Adrenal gland (tissue), 12 donors: ENCODE data around the gene HOXB1. TPM values are rescaled to one million over a fixed set of nuclear protein-coding genes. Genes with fewer than 3 reads are reported as not detected.

Experiments
- DNase-seq, 7 donors: peaks; one replicate each; pipeline ENCODE4 v3.0.0-alpha.2; 2019 to 2020
- H3K27ac ChIP-seq, 5 donors: fragments of 200-600 bp; sonication (generic) in 4 of 5; 1 replicate in 3 of 5; 2 replicates in 2 of 5; pipeline versions ENCODE4 v1.5.1 to v1.8.0; 2016 to 2020; ENCODE audit warnings: mild to moderate bottlenecking in 1 of 5
- H3K27me3 ChIP-seq: fragments of 200-600 bp; 2 replicates; pipeline ENCODE4 v1.8.0; 2021
- H3K36me3 ChIP-seq, 2 donors: fragments of 200-600 bp; replicated peaks in 1 of 2; 1 replicate in 1 of 2; 2 replicates in 1 of 2; pipeline versions ENCODE4 v1.5.1 to v1.8.0; 2018 to 2022
- H3K4me1 ChIP-seq, 2 donors: fragments of 200-600 bp; replicated peaks in 1 of 2; 1 replicate in 1 of 2; 2 replicates in 1 of 2; pipeline versions ENCODE4 v1.5.1 to v1.8.0; 2018 to 2021
- H3K4me3 ChIP-seq, 4 donors: fragments of 200-600 bp; sonication (generic) in 3 of 4; one replicate each; pipeline ENCODE4 v1.5.1; 2016 to 2018
- H3K9me3 ChIP-seq, 3 donors: fragments of 200-600 bp; sonication (generic) in 1 of 3; replicated peaks in 1 of 3; 1 replicate in 2 of 3; 2 replicates in 1 of 3; pipeline versions ENCODE4 v1.5.1 to v1.8.0; 2016 to 2021
- CTCF ChIP-seq, 6 experiments: fragments of 450-650 bp in 4 of 6; fragments of 200-600 bp in 2 of 6; sonication (generic) in 1 of 6; IDR thresholded peaks; 1 replicate in 5 of 6; 2 replicates in 1 of 6; pipeline versions ENCODE4 v1.5.1 to v1.8.0; 2016 to 2021; ENCODE audit warnings: antibody characterized with exemption in 6 of 6, mild to moderate bottlenecking in 2 of 6, moderate library complexity in 1 of 6
- POLR2A ChIP-seq, 2 donors: fragments of 450-650 bp; IDR thresholded peaks; one replicate each; pipeline ENCODE4 v1.6.1; 2017; ENCODE audit warnings: antibody characterized with exemption in 2 of 2, mild to moderate bottlenecking in 2 of 2, moderate library complexity in 1 of 2
- WGBS, 4 donors: extraction: QIAGEN DNeasy Blood & Tissue Kit in 2 of 4; methylation state at CpG; one replicate each; pipeline versions ENCODE4 v1.1.5 to v1.1.7; 2013 to 2017; 5-methylcytosine and 5-hydroxymethylcytosine counted together
- intact Hi-C, 2 donors: fragments of 100-400 bp; cut with DNase I; formaldehyde crosslinking; loops; one replicate each; pipeline versions ENCODE4 v1.14.1 to v1.15.0; 2022 to 2023
- polyA plus RNA-seq, 3 donors: library from polyadenylated mRNA; stranded (reverse); fragments of 200-250 nt in 2 of 3; fragments of 350-450 nt in 1 of 3; fragmentation: Illumina TruSeq in 1 of 3; extraction: RNeasy Lipid Tissue Mini Kit (QIAGEN cat#74804) in 1 of 3; gene quantifications; one replicate each; pipeline ENCODE4 v1.2.3, GENCODE V29; 2013 to 2014
- total RNA-seq, 9 donors: library from RNA; depleted of rRNA in 4 of 9; stranded (reverse); fragments of >200 nt in 4 of 9; fragments of 120-200 nt in 1 of 9; fragmentation: NEBNext Ultra II Directional in 1 of 9; extraction: Animal tissue kit (Norgen Biotek cat#: 25700) in 1 of 9; gene quantifications; one replicate each; pipeline versions ENCODE4 v1.1.0 to v1.2.4, GENCODE V29; 2013 to 2023
- donor health status: healthy with polysubstance abuse.
- donor health status: Bipolar disorder and iron deficiency.
- donor health status: DM: yes; HTN: yes; CAD: no.
- donor health status: DM: no; HTN: no; CAD: no.
- donor health status: DM: no; HTN: no; CAD: no.
- donor health status: DM: yes; HTN: yes; CAD: no.

Gene HOXB1
- total and polyA plus RNA-seq, 12 donors: not detected

DNA sequence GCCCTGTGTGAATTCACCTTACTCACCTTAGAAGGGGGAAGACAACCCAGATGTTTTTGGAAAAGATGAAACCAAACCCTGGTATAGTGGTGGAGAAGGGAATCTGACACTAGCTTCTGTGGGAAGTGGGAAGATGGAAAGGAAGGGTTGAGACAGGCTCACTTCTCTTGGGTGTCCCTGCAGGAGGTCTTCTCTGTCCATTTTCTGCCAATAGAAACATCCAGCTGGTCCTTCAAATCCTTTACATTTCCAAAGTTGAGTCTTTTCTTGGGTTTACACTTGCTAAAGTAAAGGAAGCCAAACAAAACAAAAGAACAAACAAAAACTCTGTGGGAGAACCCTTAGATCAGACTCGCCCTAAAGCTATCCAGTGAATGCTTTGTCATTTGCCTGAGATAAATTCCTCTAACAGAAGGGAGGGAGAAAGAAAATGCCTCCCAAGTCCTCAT lies 10.2 kb downstream of the HOXB1 start:
- 68 to 81% (median 72%) methylated on average over 1 of the region's 1 CpG for WGBS, 4 donors
- no peak overlapping the region for H3K4me3 ChIP-seq
- H3K27me3 ChIP-seq: no peaks in the 10 kb centered on the region
- intact Hi-C loops: no loop called here
- no peak overlapping the region for H3K27ac ChIP-seq
- TF ChIP-seq POLR2A (IDR thresholded peaks at IDR 0.05) (no peak), CTCF (IDR thresholded peaks at IDR 0.05) (no peak)
- no peaks in the 10 kb centered on the region for H3K9me3 ChIP-seq
- no peak for DNase-seq
- H3K4me1 ChIP-seq: peaks cover 0 to 5% of the 10 kb centered on the region in 2 donors
- no peaks in the 10 kb centered on the region for H3K36me3 ChIP-seq

GRCh38 chr17:48519427-48519826 lies 11.4 kb downstream of the HOXB1 start:
- Histone ChIP-seq H3K27me3 (no peaks in the 10 kb centered on the region), H3K4me1 (peaks cover 0 to 5% of the 10 kb centered on the region in 2 donors), H3K9me3 (no peaks in the 10 kb centered on the region), H3K27ac (no peak overlapping the region), H3K36me3 (no peaks in the 10 kb centered on the region), H3K4me3 (no peak overlapping the region)
- no peak for DNase-seq
- 73 to 83% (median 77%) methylated on average over 5 of the region's 5 CpGs for WGBS, 4 donors
- TF ChIP-seq CTCF (IDR thresholded peaks at IDR 0.05): no peak
- TF ChIP-seq POLR2A (IDR thresholded peaks at IDR 0.05): no peak
- intact Hi-C loops: no loop called here

DNA sequence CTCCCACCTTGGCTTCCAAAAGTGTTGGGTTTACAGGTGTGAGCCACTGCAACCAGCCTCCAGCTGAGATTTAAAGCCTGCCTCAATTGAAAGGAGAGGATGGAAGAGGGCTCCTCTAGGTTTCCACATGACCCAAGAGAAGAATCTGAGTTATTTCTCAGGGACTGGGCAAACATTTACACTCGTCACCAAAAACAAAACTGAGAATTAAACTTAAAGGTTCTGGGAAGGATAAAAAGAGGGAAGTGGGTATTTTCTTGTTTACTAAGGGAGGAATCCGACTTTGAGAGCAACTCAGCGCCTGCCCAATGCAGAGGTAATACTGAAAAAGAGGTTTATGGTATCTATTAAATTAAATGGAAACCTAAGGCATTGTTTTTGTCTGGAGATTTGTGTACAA lies 13.3 kb downstream of the HOXB1 start:
- Histone ChIP-seq H3K4me1 (peaks cover 0 to 5% of the 10 kb centered on the region in 2 donors), H3K4me3 (no peak overlapping the region), H3K36me3 (no peaks in the 10 kb centered on the region), H3K27ac (no peak overlapping the region), H3K9me3 (no peaks in the 10 kb centered on the region), H3K27me3 (no peaks in the 10 kb centered on the region)
- DNase-seq: no peak
- WGBS, 4 donors: 45 to 50% (median 46%) methylated on average over 3 of the region's 3 CpGs
- TF ChIP-seq POLR2A (IDR thresholded peaks at IDR 0.05): no peak
- no peak for TF ChIP-seq CTCF (IDR thresholded peaks at IDR 0.05)
- intact Hi-C loops: no loop called here

GRCh38 chr17:48515925-48516900 lies 14.6 kb downstream of the HOXB1 start:
- intact Hi-C loops: no loop called here
- H3K36me3 ChIP-seq: no peaks in the 10 kb centered on the region
- no peak overlapping the region for H3K4me3 ChIP-seq
- H3K27ac ChIP-seq: no peak overlapping the region
- H3K27me3 ChIP-seq: no peaks in the 10 kb centered on the region
- DNase-seq: no peak
- H3K4me1 ChIP-seq: no peaks in the 10 kb centered on the region
- TF ChIP-seq POLR2A (IDR thresholded peaks at IDR 0.05): no peak
- no peak for TF ChIP-seq CTCF (IDR thresholded peaks at IDR 0.05)
- H3K9me3 ChIP-seq: no peaks in the 10 kb centered on the region
- 81 to 89% (median 86%) methylated on average over 3 of the region's 3 CpGs for WGBS, 4 donors
